ENCODE results near the gene CUL3. TPM values are rescaled to one million over a fixed set of nuclear protein-coding genes. Genes with fewer than 3 reads are reported as not detected.
"Not testable (repeated sequence)": the region's sequence is repeated elsewhere in the genome, so short reads cannot be mapped to it uniquely, and the experiment has no call there.

Gene CUL3
- total and polyA plus RNA-seq, 4 experiments from 2014 or later: 12.4 to 85.3 (median 73.3) TPM

GRCh38 chr2:224525774-224526173 lies 59.4 kb downstream of the CUL3 start:
- H3K9me3 ChIP-seq (ENCODE audit: control insufficient read depth in 1 of 2, low read length in 2 of 2): no peaks in the 10 kb centered on the region
- no peaks in the 10 kb centered on the region for H3K27me3 ChIP-seq (ENCODE audit: insufficient read depth, low read length)
- no peaks in the 10 kb centered on the region for H3K27me3 Mint-ChIP-seq
- H3K9me3 Mint-ChIP-seq: no peaks in the 10 kb centered on the region
- peaks cover 55 to 74% (median 61%) of the 10 kb centered on the region in 4 donors for H3K4me1 Mint-ChIP-seq
- intact Hi-C loops (cut with micrococcal nuclease): loop anchor here (5.0 kb wide), 1 partner anchor 37 kb away; no protein-coding TSS in a partner anchor
- H3K27ac Mint-ChIP-seq: peak overlapping the region in 6 of 7 donors; percentile 4 to 85 (median 52)
- POLR2A ChIA-PET (ENCODE audit: partially characterized antibody): interaction anchor here (1.7 kb wide), 1 partner anchor 60 kb away, joined by 3 read pairs; the partner anchor contains the start of gene CUL3
- CTCF ChIA-PET (ENCODE audit: partially characterized antibody): interaction anchor here (0.7 kb wide), 1 partner anchor 20 kb away, joined by 3 read pairs; no protein-coding TSS in a partner anchor
- no peak for DNase-seq
- H3K4me3 Mint-ChIP-seq: peak overlapping the region; percentile 9 to 72 (median 51)
- H3K27ac ChIP-seq (ENCODE audit: low read depth, low read length): no peak overlapping the region
- H3K36me3 ChIP-seq (ENCODE audit: insufficient read depth, low read length): no peaks in the 10 kb centered on the region
- peaks cover 4 to 12% of the 10 kb centered on the region in 2 donors for H3K36me3 Mint-ChIP-seq
- H3K4me1 ChIP-seq (ENCODE audit: insufficient read depth, low read length): peaks cover 88% of the 10 kb centered on the region
- H3K4me3 ChIP-seq (ENCODE audit: low read length in 2 of 2): no peak overlapping the region

GRCh38 chr2:224524657-224525056 lies 60.5 kb downstream of the CUL3 start:
- H3K36me3 ChIP-seq (ENCODE audit: insufficient read depth, low read length): no peaks in the 10 kb centered on the region
- peaks cover 98% of the 10 kb centered on the region for H3K4me1 ChIP-seq (ENCODE audit: insufficient read depth, low read length)
- no peaks in the 10 kb centered on the region for H3K27me3 ChIP-seq (ENCODE audit: insufficient read depth, low read length)
- Mint-ChIP-seq H3K4me1 (peaks cover 61 to 76% (median 71%) of the 10 kb centered on the region in 4 donors), H3K4me3 (peak overlapping the region; percentile 55 to 89 (median 64)), H3K27ac (peak overlapping the region; percentile 43 to 90 (median 83)), H3K36me3 (peaks cover 4 to 13% of the 10 kb centered on the region in 2 donors), H3K27me3 (no peaks in the 10 kb centered on the region), H3K9me3 (no peaks in the 10 kb centered on the region)
- intact Hi-C loops (cut with micrococcal nuclease): loop anchor here (5.0 kb wide), 1 partner anchor 38 kb away; no protein-coding TSS in a partner anchor
- peak overlapping the region; percentile 23 for H3K27ac ChIP-seq (ENCODE audit: low read depth, low read length)
- POLR2A ChIA-PET (ENCODE audit: partially characterized antibody): interaction anchor here (1.7 kb wide), 1 partner anchor 61 kb away, joined by 3 read pairs; the partner anchor contains the start of gene CUL3
- peak in 4 of 5 donors; percentile 11 to 20 (median 14) for DNase-seq
- no peaks in the 10 kb centered on the region for H3K9me3 ChIP-seq (ENCODE audit: control insufficient read depth in 1 of 2, low read length in 2 of 2)
- H3K4me3 ChIP-seq (ENCODE audit: low read length in 2 of 2): no peak overlapping the region
- CTCF ChIA-PET (ENCODE audit: partially characterized antibody): interaction anchor here (1.1 kb wide), 1 partner anchor 126 kb away, joined by 6 read pairs; no protein-coding TSS in a partner anchor

- intact Hi-C loops (cut with micrococcal nuclease): no loop called here
- CTCF ChIA-PET (ENCODE audit: partially characterized antibody): interaction anchor here (1.1 kb wide), 1 partner anchor 126 kb away, joined by 6 read pairs; no protein-coding TSS in a partner anchor
These were observed 61.3 kb downstream of the CUL3 start for GRCh38 chr2:224523626-224524577.

GRCh38 chr2:224522483-224522882 lies 62.7 kb downstream of the CUL3 start:
- DNase-seq; H3K9me3 Mint-ChIP-seq; H3K27ac ChIP-seq (ENCODE audit: low read depth, low read length); H3K27ac Mint-ChIP-seq; H3K36me3 ChIP-seq (ENCODE audit: insufficient read depth, low read length); H3K27me3 ChIP-seq (ENCODE audit: insufficient read depth, low read length); H3K27me3 Mint-ChIP-seq; intact Hi-C loops (cut with micrococcal nuclease); H3K9me3 ChIP-seq (ENCODE audit: control insufficient read depth in 1 of 2, low read length in 2 of 2); H3K4me3 ChIP-seq (ENCODE audit: low read length in 2 of 2); CTCF ChIA-PET (ENCODE audit: partially characterized antibody); H3K36me3 Mint-ChIP-seq: not testable (repeated sequence)
- POLR2A ChIA-PET (ENCODE audit: partially characterized antibody): interaction anchor here (3.2 kb wide), 1 partner anchor 63 kb away, joined by 14 read pairs; the partner anchor contains the start of gene CUL3
- Mint-ChIP-seq H3K4me3 (peak overlapping the region in 1 of 8 donors; percentile 10), H3K4me1 (peaks cover 58 to 76% (median 67%) of the 10 kb centered on the region in 4 donors)
- H3K4me1 ChIP-seq (ENCODE audit: insufficient read depth, low read length): peaks cover 95% of the 10 kb centered on the region

More at GRCh38 chr2:224523626-224524577, 61.3 kb downstream of the CUL3 start:
- peak overlapping the region; percentile 43 to 90 (median 83) for H3K27ac Mint-ChIP-seq
- Histone ChIP-seq H3K27ac (ENCODE audit: low read depth, low read length) (peak overlapping the region; percentile 23), H3K4me3 (ENCODE audit: low read length in 2 of 2) (no peak overlapping the region), H3K4me1 (ENCODE audit: insufficient read depth, low read length) (peaks cover 98% of the 10 kb centered on the region), H3K27me3 (ENCODE audit: insufficient read depth, low read length) (no peaks in the 10 kb centered on the region), H3K36me3 (ENCODE audit: insufficient read depth, low read length) (no peaks in the 10 kb centered on the region), H3K9me3 (ENCODE audit: control insufficient read depth in 1 of 2, low read length in 2 of 2) (no peaks in the 10 kb centered on the region)
- POLR2A ChIA-PET (ENCODE audit: partially characterized antibody): interaction anchor here (1.4 kb wide), 1 partner anchor 13 kb away, joined by 3 read pairs; no protein-coding TSS in a partner anchor
- peaks cover 4 to 13% of the 10 kb centered on the region in 2 donors for H3K36me3 Mint-ChIP-seq
- peak in 3 of 5 donors; percentile 16 to 45 (median 34) for DNase-seq
- no peaks in the 10 kb centered on the region for H3K27me3 Mint-ChIP-seq
- no peaks in the 10 kb centered on the region for H3K9me3 Mint-ChIP-seq
- peaks cover 61 to 79% (median 70%) of the 10 kb centered on the region in 4 donors for H3K4me1 Mint-ChIP-seq
- H3K4me3 Mint-ChIP-seq: peak overlapping the region; percentile 55 to 89 (median 64)

- no peaks in the 10 kb centered on the region for H3K9me3 ChIP-seq (ENCODE audit: control insufficient read depth in 1 of 2, low read length in 2 of 2)
- intact Hi-C loops (cut with micrococcal nuclease): no loop called here
- peaks cover 72% of the 10 kb centered on the region for H3K4me1 ChIP-seq (ENCODE audit: insufficient read depth, low read length)
- H3K27me3 ChIP-seq (ENCODE audit: insufficient read depth, low read length): no peaks in the 10 kb centered on the region
- H3K27me3 Mint-ChIP-seq: no peaks in the 10 kb centered on the region
- POLR2A ChIA-PET (ENCODE audit: partially characterized antibody): interaction anchor here (1.0 to 3.2 kb wide), 2 partner anchors 59 to 65 kb away, joined by 3 to 14 read pairs; partner anchors contain the start of gene CUL3
- CTCF ChIA-PET (ENCODE audit: partially characterized antibody): interaction anchor here (2.2 kb wide), 1 partner anchor 14 kb away, joined by 6 read pairs; no protein-coding TSS in a partner anchor
- no peaks in the 10 kb centered on the region for H3K36me3 ChIP-seq (ENCODE audit: insufficient read depth, low read length)
- H3K36me3 Mint-ChIP-seq: peaks cover 9 to 14% of the 10 kb centered on the region in 2 donors
- no peaks in the 10 kb centered on the region for H3K9me3 Mint-ChIP-seq
- H3K27ac ChIP-seq (ENCODE audit: low read depth, low read length): no peak overlapping the region
- peak overlapping the region in 2 of 7 donors; percentile 43 to 54 for H3K27ac Mint-ChIP-seq
- no peak overlapping the region for H3K4me3 ChIP-seq (ENCODE audit: low read length in 2 of 2)
- peaks cover 41 to 62% (median 56%) of the 10 kb centered on the region in 4 donors for H3K4me1 Mint-ChIP-seq
- DNase-seq: peak in 2 of 5 donors; percentile 15 to 41
- H3K4me3 Mint-ChIP-seq: peak overlapping the region in 5 of 8 donors; percentile 10 to 76 (median 30)
These were observed 65.1 kb downstream of the CUL3 start for GRCh38 chr2:224520064-224520463.

- no peaks in the 10 kb centered on the region for H3K9me3 Mint-ChIP-seq
- peaks cover 61% of the 10 kb centered on the region for H3K4me1 ChIP-seq (ENCODE audit: insufficient read depth, low read length)
- POLR2A ChIA-PET (ENCODE audit: partially characterized antibody): no interaction called here
These were observed 66.2 kb downstream of the CUL3 start for GRCh38 chr2:224518806-224519580.

More at GRCh38 chr2:224518806-224519580, 66.2 kb downstream of the CUL3 start:
- CTCF ChIA-PET (ENCODE audit: partially characterized antibody): no interaction called here
- intact Hi-C loops (cut with micrococcal nuclease): no loop called here
- Mint-ChIP-seq H3K27me3 (no peaks in the 10 kb centered on the region), H3K27ac (peak overlapping the region in 2 of 7 donors; percentile 27 to 64), H3K36me3 (peaks cover 15 to 18% of the 10 kb centered on the region in 2 donors), H3K4me1 (peaks cover 32 to 59% (median 47%) of the 10 kb centered on the region in 4 donors), H3K4me3 (peak overlapping the region in 1 of 8 donors; percentile 39)
- Histone ChIP-seq H3K4me3 (ENCODE audit: low read length in 2 of 2) (no peak overlapping the region), H3K27ac (ENCODE audit: low read depth, low read length) (no peak overlapping the region), H3K9me3 (ENCODE audit: control insufficient read depth in 1 of 2, low read length in 2 of 2) (no peaks in the 10 kb centered on the region), H3K27me3 (ENCODE audit: insufficient read depth, low read length) (no peaks in the 10 kb centered on the region), H3K36me3 (ENCODE audit: insufficient read depth, low read length) (no peaks in the 10 kb centered on the region)
- no peak for DNase-seq
